ENCODE data around the gene OPCML. TPM values are rescaled to one million over a fixed set of nuclear protein-coding genes. Genes with fewer than 3 reads are reported as not detected.

The OPCML gene
- polyA plus RNA-seq, 1 donor (not counting 4 experiments of a cell fraction or from before 2014, with no cell fraction given) = 0.04 TPM

DNA sequence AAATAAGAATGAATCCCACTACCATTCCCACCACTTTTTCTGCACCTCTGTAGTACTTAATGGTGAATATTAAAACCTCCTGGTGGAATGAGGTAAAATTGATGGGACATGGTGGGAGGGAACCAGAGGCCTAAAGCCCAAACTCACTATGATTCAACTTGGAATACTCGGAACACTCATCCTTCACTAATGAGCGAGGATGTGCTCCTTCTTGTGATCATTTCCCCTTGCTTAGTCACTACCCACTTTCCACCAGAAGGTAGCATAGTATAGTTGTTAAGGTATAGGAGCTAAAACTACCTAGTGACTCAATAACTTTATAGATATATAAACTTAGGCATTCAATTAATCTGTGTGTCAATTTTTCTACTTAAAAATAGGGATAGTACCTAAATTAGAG lies 728.9 kb downstream of the OPCML start:
- FAIRE-seq (no peak), DNase-seq (ENCODE audit: low read depth, low spot score) (no peak)
- H3K27me3 ChIP-seq (ENCODE audit: control insufficient read depth, extremely low read depth, insufficient read depth, low read length) = no peaks in the 10 kb centered on the region
- no peaks in the 10 kb centered on the region for H3K4me1 ChIP-seq (ENCODE audit: control insufficient read depth, extremely low read depth, insufficient read depth, low read length)
- no peak overlapping the region for H2AFZ ChIP-seq (ENCODE audit: control insufficient read depth, low read length)
- H3K9ac ChIP-seq (ENCODE audit: control insufficient read depth, extremely low read depth, insufficient read depth, low read length) = no peak overlapping the region
- H3K9me3 ChIP-seq (ENCODE audit: control insufficient read depth, low read depth, low read length) = no peaks in the 10 kb centered on the region
- H3K79me2 ChIP-seq (ENCODE audit: control insufficient read depth, insufficient read depth, low read length) = no peaks in the 10 kb centered on the region
- no peak overlapping the region for H3K27ac ChIP-seq (ENCODE audit: control insufficient read depth, insufficient read depth, low read length)
- dilution Hi-C loops (cut with MboI; ENCODE audit: extremely low pct_ligation_motif_present, low sequenced_read_pairs) = no loop called here
- no peak overlapping the region for H3K4me3 ChIP-seq (ENCODE audit: control insufficient read depth in 2 of 3, extremely low read depth in 1 of 3, insufficient read depth in 2 of 3, low read depth in 1 of 3, low read length in 3 of 3)
- H3K9me1 ChIP-seq (ENCODE audit: control insufficient read depth, extremely low read depth, insufficient read depth, low read length) = no peaks in the 10 kb centered on the region
- TF ChIP-seq, protein P1, sequence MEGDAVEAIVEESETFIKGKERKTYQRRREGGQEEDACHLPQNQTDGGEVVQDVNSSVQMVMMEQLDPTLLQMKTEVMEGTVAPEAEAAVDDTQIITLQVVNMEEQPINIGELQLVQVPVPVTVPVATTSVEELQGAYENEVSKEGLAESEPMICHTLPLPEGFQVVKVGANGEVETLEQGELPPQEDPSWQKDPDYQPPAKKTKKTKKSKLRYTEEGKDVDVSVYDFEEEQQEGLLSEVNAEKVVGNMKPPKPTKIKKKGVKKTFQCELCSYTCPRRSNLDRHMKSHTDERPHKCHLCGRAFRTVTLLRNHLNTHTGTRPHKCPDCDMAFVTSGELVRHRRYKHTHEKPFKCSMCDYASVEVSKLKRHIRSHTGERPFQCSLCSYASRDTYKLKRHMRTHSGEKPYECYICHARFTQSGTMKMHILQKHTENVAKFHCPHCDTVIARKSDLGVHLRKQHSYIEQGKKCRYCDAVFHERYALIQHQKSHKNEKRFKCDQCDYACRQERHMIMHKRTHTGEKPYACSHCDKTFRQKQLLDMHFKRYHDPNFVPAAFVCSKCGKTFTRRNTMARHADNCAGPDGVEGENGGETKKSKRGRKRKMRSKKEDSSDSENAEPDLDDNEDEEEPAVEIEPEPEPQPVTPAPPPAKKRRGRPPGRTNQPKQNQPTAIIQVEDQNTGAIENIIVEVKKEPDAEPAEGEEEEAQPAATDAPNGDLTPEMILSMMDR (optimal IDR thresholded peaks at IDR 0.05 in 1 of 3, IDR thresholded peaks at IDR 0.05 in 1 of 3, conservative IDR thresholded peaks at IDR 0.05 in 1 of 3; ENCODE audit: extremely low read depth in 1 of 3, insufficient read depth in 2 of 3, low read length in 3 of 3) = no peak
- no peak for TF ChIP-seq EZH2 (IDR thresholded peaks at IDR 0.05; ENCODE audit: low read length)
- H3K4me2 ChIP-seq (ENCODE audit: control insufficient read depth, extremely low read depth, insufficient read depth, low read depth, low read length) = no peak overlapping the region
- H4K20me1 ChIP-seq (ENCODE audit: control insufficient read depth, extremely low read depth, insufficient read depth, low read length) = no peaks in the 10 kb centered on the region
- no peaks in the 10 kb centered on the region for H3K36me3 ChIP-seq (ENCODE audit: control insufficient read depth in 2 of 2, extremely low read depth in 1 of 2, insufficient read depth in 2 of 2, low read length in 2 of 2)

- Histone ChIP-seq H3K27me3 (ENCODE audit: control insufficient read depth, extremely low read depth, insufficient read depth, low read length) (no peaks in the 10 kb centered on the region), H3K79me2 (ENCODE audit: control insufficient read depth, insufficient read depth, low read length) (no peaks in the 10 kb centered on the region), H3K4me3 (ENCODE audit: control insufficient read depth in 2 of 3, extremely low read depth in 1 of 3, insufficient read depth in 2 of 3, low read depth in 1 of 3, low read length in 3 of 3) (no peak overlapping the region), H4K20me1 (ENCODE audit: control insufficient read depth, extremely low read depth, insufficient read depth, low read length) (no peaks in the 10 kb centered on the region), H3K4me2 (ENCODE audit: control insufficient read depth, extremely low read depth, insufficient read depth, low read depth, low read length) (no peak overlapping the region), H3K36me3 (ENCODE audit: control insufficient read depth in 2 of 2, extremely low read depth in 1 of 2, insufficient read depth in 2 of 2, low read length in 2 of 2) (no peaks in the 10 kb centered on the region), H2AFZ (ENCODE audit: control insufficient read depth, low read length) (no peak overlapping the region), H3K9me3 (ENCODE audit: control insufficient read depth, low read depth, low read length) (no peaks in the 10 kb centered on the region), H3K9me1 (ENCODE audit: control insufficient read depth, extremely low read depth, insufficient read depth, low read length) (no peaks in the 10 kb centered on the region), H3K4me1 (ENCODE audit: control insufficient read depth, extremely low read depth, insufficient read depth, low read length) (no peaks in the 10 kb centered on the region), H3K27ac (ENCODE audit: control insufficient read depth, insufficient read depth, low read length) (no peak overlapping the region), H3K9ac (ENCODE audit: control insufficient read depth, extremely low read depth, insufficient read depth, low read length) (no peak overlapping the region)
- TF ChIP-seq, protein P1 (optimal IDR thresholded peaks at IDR 0.05 in 1 of 3, IDR thresholded peaks at IDR 0.05 in 1 of 3, conservative IDR thresholded peaks at IDR 0.05 in 1 of 3; ENCODE audit: extremely low read depth in 1 of 3, insufficient read depth in 2 of 3, low read length in 3 of 3) = no peak
- no peak for TF ChIP-seq EZH2 (IDR thresholded peaks at IDR 0.05; ENCODE audit: low read length)
- DNase-seq (ENCODE audit: low read depth, low spot score) = no peak
- dilution Hi-C loops (cut with MboI; ENCODE audit: extremely low pct_ligation_motif_present, low sequenced_read_pairs) = no loop called here
- no peak for FAIRE-seq
Measured at GRCh38 chr11:132802947-132803346, 729.4 kb downstream of the OPCML start.

Data from keratinocyte (primary cell).